Subcutaneous adipose tissue (tissue), 4 donors: Measurements from ENCODE around the gene ITIH5. TPM values are rescaled to one million over a fixed set of nuclear protein-coding genes. Genes with fewer than 3 reads are reported as not detected.

ENCODE experiments used
- CTCF ChIP-seq: fragments of 450-650 bp; IDR thresholded peaks from one replicate; pipeline ENCODE4 v1.5.1; 2016; ENCODE audit warnings: low read depth, mild to moderate bottlenecking, control low read depth, antibody characterized with exemption, moderate library complexity
- total RNA-seq, 4 donors: library from RNA; depleted of rRNA; stranded (reverse); fragments of >200 nt; gene quantifications; one replicate each; pipeline ENCODE4 v1.1.0, GENCODE V29; 2016

ITIH5 gene
- total RNA-seq, 4 donors from 2014 or later = 149 to 377 (median 239) TPM

DNA sequence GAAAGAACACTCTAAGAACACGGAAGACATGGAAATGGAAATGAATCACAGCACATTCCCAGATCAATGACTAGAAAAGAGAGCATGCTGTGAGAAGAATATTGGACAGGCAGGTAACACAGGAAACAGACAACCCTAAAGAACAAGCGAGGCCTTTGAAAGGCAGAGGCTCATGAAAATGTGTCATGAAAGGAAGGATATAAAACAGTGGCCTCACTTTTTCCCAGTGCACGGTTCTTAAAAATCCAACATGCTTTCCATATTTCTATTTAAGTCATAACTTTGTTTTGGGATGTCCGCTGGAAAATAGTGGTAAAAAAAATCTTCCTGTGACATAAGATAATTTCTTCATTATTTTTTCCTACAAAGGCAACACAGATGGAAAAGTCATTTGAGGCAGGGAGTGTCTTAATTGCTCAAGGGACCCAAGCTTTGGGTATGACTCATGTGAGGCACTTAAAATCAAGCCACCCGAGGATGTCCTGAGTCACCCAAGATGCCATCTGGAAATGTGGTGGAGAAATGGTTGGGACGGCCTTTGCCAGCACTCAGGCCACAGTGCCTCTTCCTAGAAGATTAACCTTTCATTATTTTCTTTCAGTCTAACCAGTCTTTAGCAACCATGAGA is 17.0 kb downstream of the ITIH5 start:
- TF ChIP-seq CTCF = no peak

DNA sequence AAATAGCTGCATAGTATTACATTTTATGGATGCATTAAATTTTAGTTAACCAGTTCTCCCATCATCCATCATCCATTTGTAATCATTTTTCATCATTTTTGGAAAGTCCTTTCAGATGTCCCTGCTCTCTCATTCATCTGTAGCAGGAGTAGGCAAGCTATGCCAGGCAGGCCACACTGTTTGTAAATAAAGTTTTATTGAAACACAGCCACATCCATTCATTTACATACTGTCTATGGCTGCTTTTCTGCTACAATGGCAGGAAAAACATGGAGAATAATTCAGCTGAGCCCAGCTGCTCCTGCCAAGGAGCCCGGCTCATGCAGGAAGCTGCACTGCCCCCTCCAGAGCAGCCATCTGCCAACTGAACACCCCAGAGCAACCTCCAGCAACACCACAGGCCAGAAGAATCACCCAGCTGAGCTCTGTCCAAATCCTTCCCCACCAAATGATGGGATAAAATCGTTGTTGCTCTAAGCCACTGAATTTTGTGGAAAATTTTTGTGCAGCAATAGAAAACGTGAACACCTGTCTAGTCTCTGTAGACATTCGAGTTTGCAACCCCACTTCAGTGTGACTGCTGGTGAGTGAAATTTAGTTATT is 19.6 kb downstream of the ITIH5 start:
- TF ChIP-seq CTCF = no peak

- TF ChIP-seq CTCF = no peak
Observed at GRCh38 chr10:7642491-7643011, 24.2 kb downstream of the ITIH5 start.

GRCh38 chr10:7635408-7636125 is 31.2 kb downstream of the ITIH5 start:
- no peak for TF ChIP-seq CTCF

- TF ChIP-seq CTCF = no peak
Observed at GRCh38 chr10:7634142-7634894, 32.4 kb downstream of the ITIH5 start.

DNA sequence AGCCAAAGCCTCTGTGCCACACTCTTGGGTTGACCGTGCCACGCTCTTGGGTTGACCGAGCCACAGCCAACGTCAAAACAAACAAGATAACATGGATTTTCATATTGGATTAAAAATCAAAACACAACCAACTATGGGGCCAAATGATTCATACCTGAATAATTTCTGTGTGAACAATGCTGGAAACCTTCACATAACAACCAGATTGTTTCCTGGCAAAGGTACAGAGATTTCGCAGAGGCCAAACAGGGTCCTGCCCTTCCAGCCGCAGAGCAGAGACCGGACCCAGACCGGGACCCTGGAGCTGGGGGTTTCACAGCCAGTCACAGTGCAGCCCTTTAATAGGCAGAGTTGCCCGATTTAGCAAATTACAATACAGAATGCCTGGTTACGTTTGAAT is 40.5 kb downstream of the ITIH5 start:
- TF ChIP-seq CTCF = no peak
